Adrenal gland (tissue), 5 donors: Measurements from ENCODE around the gene CXCL5.

Experiments
- CTCF ChIP-seq, 6 experiments: fragments of 450-650 bp in 4 of 6; fragments of 200-600 bp in 2 of 6; sonication (generic) in 1 of 6; IDR thresholded peaks; 1 replicate in 5 of 6; 2 replicates in 1 of 6; pipeline versions ENCODE4 v1.5.1 to v1.8.0; 2016 to 2021; ENCODE audit warnings: antibody characterized with exemption in 6 of 6, mild to moderate bottlenecking in 2 of 6, moderate library complexity in 1 of 6
- POLR2A ChIP-seq, 2 donors: fragments of 450-650 bp; IDR thresholded peaks; one replicate each; pipeline ENCODE4 v1.6.1; 2017; ENCODE audit warnings: antibody characterized with exemption in 2 of 2, mild to moderate bottlenecking in 2 of 2, moderate library complexity in 1 of 2
- donor health status: DM: no; HTN: no; CAD: no.

GRCh38 chr4:73989928-73990327, 8.5 kb downstream of the CXCL5 start:
- TF ChIP-seq CTCF (IDR thresholded peaks at IDR 0.05) (no peak), POLR2A (IDR thresholded peaks at IDR 0.05) (no peak)
